HG03135 (cell line): ENCODE results near the gene SLA2.
A peak's percentile ranks its signal among the peaks of the same experiment; 100 is the strongest.
"Not testable (repeated sequence)": the region's sequence is repeated elsewhere in the genome, so short reads cannot be mapped to it uniquely, and the experiment has no call there.

Experiments
- ATAC-seq: cut with Tn5 transposase; IDR thresholded peaks from one replicate; pipeline ENCODE4 v1.9.1; 2021; ENCODE audit warnings: mild to moderate bottlenecking, moderate library complexity; ENCODE audit not compliant: unreplicated experiment

Gene SLA2

DNA sequence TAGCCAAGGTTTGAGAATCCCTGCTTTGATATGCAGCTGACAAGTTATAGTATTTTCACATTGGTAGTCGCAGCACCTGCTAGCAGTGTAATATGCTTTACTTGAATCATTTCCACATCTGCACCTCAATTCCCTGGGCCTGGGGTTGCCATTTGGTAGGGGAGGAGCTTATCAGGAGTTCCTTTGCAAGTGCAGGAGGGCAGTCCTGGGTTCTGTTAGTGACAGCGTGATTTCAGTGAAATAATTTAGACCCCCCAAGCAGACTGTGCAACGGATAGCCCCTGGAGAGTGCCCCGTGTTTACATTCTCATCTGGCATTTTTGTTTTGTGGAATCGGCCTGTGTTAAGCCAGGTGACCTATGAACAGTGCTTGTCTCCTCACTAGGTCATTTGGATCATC, 34.4 kb downstream of the SLA2 start:
- ATAC-seq: no peak

DNA sequence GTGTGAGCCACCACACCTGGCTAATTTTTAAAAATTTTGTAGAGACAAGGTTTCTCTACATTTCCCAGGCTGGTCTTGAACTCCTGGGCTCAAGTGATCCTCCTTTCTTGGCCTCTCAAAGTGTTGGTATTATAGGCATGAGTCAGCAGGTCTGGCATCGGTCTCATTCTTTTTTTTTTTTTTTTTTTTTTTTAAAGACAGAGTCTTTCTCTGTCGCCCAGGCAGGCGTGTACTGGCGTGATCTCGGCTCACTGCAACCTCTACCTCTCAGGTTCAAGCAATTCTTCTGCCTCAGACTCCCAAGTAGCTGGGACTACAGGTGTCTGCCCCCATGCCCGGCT, 37.6 kb downstream of the SLA2 start:
- not testable (repeated sequence) for ATAC-seq

DNA sequence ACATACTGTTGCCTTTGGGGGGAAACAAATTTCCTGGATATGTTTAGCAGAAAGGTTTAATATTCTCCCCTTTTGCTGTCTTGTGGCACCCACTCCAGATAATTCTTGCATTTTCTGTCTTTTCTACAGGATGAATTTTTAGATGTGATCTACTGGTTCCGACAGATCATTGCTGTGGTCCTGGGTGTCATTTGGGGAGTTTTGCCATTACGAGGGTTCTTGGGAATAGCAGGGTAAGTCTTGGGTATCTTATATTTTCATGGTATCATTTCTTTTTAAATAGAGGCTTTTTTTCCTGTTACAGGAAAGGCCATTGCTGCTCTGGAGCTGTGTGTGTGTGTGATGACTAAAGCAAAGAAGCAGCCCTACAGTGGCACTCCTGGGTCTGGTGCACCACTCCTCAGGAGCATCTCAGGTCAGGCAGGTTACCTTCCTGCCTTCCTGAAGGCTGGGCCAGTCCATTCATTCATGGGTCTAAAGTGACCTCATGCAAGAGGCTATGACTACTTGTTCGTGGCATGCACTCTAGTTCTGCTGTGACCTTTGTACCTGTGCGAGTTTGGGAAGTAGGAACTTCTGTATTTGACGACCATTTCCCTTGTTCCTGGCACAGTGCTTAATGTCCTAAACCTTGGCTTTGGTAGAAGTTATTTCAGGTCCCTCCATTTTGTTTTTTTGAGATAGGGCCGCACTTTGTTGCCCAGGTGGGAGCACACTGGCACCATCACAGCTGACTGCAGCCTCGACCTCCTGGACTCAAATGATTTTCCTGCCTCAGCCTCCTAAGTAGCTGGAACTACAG, 38.2 kb downstream of the SLA2 start:
- no peak for ATAC-seq

DNA sequence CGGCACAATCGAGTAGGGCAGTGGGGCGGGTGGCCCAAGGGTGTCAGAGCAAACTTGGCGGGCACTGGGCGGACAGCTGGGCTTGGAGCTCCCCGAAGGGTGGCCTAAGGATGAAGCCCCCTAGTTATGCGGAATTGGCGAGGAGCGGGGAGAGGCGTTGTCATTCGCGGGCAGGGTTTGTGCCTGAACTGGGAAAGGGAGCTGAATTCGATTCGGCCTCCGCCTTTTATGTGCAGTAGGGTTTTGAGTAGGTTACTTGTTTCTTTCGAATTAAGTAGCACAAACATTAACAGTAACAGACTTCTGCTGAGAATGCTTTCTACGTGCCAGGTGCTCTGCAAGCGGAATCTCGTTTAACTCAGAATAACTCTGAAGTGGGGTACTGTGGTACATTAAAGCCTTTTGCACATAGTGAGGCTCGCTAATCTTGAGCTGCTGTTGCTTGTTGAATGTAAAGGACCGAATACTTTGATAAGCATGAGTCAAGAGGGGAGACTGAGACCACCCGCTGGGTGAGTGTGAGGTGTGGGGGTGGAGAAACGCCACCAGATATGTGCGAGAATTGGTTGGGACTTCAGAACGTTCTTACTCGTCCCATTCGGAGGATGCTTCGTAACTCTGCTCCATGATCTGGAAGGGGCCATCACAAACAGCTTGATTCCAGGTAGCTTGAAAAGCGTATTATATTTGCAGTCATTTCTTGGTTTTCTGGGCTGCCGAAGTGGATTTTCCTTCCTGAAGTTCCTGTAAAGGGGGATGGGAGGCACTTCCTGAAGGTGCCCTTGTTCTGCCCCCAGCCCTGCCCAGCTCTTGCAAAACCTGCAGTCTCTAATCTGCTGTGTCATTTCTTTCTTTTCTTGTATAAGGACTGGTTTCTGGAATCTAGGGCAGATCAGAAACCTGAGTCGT, 39.6 kb downstream of the SLA2 start:
- peak; percentile 16 for ATAC-seq

DNA sequence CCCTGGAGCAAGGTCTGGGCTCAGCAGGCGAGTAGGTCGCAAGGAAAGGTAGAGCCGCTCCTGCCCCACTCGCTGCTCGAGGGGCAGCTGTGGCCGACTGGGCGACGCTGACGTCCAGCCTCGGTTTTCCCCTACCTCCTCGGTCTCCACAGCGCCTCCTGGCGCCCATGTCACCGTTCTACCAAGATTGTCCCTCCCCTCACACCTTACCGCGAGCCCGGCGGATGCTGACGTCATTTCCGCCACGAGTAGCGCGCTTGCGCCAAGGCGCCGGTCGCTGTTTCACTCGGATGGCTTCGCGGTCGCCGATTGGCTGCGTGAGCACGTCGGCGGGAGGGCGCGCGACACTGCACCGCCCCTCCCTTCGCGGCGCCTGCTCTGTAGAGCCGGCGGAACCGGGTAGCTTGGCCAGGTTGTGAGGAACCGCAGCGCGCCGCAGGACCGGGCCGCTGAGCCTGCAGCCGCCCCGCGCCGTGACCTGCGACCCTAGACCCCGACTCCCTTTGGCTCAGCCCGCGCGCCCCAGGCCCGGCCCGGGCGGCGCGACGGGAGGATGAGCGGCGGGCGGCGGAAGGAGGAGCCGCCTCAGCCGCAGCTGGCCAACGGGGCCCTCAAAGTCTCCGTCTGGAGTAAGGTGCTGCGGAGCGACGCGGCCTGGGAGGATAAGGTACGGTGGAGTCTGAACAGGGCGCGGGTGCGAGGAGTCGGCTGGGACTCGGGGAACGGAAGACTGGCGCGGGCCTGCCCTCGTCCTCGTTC, 40.4 kb downstream of the SLA2 start, which contains the start of gene RAB5IF:
Gene RAB5IF, plus strand, starts transcription at position 381 of the 759 bp plus-strand sequence. Its CDS starts 173 bp downstream, at position 554.
- peak; percentile 83 for ATAC-seq

DNA sequence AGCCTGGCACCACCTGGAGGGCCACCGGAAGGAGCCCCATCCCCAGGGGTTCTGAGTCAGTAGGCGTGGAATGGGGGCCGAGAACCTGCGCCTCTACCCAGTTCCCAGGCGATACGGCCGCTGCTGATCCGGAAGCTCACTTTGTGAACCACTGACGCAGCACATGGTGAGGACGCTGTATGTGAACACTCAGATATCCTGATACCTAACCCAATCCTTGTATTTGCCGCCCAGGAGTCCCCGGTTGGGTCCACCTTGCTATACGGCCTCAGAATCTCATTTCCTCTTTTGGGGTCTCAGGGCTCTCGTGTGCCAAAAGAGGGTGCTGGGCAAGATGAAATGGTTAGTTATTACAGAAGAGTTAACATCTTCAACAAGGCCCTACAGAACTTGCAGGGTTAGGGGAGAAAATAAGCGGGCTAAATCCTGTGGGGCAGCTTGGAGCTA, 41.0 kb downstream of the SLA2 start:
- peak; percentile 38 for ATAC-seq

DNA sequence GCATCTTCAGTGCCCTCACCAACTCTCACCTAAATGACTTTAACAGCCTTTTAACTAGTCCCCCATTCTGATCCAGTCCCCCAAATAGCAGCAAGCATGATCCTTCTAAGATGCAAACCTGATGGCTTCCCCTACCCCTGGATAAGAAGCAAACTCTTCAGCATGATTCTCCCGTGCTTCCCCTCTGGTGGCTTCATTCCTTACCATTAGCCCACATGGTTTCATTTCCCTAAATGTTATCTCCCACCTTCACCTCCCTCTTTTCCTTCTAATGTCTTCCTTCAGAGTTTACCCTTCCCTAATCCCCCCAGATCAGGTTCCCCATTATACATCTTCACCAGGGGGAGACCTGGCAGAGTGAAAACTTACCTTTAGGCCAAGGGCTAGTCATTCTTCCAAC, 44.5 kb downstream of the SLA2 start:
- ATAC-seq: no peak

DNA sequence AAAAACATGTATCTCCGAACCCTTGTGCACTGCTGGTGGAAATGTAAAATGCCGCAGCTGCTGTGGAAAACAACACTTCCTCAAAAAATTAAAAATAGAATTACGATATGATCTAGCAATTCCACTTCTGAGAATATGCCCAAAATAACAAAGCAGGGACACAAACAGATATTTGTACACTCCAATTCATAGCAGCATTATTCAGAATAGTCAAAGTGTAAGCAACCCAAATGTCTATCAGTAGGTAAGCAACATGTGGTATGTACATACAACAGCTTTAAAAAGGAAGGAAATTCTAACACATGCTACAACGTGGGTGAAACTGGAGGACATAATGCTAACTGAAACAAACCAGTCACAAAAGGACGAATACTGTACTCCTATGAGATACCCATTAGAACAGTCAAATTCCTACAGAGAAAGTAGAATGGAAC, 46.1 kb downstream of the SLA2 start:
- no peak for ATAC-seq

DNA sequence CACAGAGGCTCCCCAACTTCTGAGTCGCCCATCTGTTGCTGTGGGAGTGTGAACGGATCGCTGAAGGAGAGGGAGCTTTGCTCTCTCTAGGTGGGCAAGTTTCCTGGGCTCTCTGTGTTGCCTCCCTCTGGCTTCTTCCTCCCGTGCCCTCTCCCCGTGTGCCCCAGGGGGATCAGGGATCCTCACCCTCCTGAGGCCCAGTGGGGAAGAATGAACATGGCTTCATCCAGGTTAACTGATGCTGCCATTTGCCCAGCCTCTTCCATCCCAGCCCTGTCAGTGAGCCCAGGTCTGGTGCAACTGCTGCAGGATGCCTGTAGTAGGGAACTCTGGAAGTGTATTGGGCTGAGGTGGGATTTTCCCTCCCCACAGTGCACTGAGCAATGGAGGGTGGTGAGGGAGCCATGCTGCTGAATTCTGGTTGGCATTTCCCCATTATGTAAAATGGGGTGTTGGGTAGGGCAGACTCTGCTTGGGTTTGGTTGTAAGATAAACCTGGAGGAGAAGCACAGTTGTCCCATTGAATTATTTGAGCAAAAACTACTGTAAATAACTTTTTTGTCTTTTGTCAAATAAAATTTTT, 52.6 kb downstream of the SLA2 start:
- ATAC-seq: no peak

DNA sequence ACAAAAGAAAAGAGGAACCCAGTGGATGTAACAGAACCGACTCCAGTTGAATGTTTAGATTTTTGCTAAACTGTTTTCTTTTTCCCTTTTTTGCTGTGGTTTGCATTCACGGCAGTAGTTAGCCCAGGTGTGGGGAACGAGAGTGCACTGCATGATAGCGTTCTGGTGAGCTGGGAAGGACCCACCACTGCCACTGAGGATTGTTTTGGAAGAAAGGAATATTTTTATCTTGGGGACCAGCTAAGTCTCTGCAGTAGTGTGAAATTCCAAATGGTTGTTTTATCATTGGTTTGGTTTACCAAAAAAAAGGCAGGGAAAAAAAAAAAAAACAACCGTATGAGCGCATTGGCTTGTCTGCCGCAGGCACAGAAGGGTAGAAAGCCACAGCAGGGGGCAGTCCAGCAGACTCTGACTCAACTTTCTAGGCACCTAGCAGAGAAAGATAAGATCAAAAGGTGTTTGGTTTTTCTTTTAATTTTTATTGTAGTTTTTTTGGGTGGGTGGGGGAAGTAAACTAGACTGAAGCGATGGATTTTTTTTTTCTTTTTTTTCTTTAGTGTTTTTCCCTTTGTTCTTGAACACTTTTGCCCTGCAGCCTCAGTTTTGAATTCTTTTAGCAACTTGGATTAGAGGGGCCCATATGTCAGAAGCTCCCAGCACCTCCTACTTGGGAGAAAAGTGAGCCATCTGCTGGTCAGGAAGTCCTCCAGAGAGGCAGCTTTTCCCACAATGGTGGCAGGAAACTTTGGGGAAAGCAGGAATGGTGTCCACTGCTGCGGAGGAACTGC, 53.9 kb downstream of the SLA2 start:
- no peak for ATAC-seq

DNA sequence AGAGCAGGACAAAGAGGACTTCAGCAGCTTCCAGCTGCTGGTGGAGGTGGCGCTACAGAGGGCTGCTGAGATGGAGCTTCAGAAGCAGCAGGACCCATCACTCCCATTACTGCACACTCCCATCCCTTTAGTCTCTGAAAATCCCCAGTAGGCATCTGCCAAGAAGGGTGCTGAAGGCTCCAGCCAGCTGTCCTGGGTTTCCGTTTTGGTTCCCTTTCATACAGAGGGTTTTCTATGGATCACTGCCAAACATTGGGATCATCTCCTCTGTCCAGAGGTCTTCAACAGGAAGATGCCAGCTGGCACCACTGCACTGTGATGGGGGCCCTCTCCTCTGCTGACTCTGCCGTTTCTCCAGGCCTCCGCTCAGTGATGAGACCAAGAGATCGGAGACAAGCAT, 54.7 kb downstream of the SLA2 start:
- ATAC-seq: no peak

DNA sequence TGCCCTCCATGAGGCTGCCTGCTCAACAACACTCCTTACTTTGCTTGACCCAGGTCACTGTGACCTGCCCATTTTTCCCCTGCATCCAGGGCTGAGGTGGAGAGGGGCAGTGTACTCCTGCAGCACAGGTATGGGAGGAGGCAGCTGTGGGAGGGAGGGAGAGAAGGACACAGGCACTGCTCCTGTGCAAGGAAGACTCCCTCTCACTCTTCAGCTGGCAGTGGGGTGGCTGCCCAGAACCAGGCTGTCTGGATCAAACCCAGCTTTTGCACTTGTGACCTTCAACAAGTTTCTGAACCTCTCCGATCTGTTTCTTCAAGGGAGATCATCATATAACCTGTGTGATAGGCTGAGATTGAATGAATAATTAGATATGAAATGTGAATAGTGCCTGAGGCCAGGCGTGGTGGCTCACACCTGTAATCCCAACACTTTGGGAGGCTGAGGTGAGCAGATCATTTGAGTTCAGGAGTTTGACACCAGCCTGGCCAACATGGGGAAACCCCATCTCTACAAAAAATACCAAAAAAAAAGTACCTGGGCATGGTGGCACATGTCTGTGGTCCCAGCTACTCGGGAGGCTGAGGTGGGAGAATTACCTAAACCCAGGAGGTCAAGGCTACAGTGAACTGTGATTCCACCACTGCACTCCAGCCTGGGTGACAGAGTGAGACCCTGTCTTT, 58.5 kb downstream of the SLA2 start:
- no peak for ATAC-seq

DNA sequence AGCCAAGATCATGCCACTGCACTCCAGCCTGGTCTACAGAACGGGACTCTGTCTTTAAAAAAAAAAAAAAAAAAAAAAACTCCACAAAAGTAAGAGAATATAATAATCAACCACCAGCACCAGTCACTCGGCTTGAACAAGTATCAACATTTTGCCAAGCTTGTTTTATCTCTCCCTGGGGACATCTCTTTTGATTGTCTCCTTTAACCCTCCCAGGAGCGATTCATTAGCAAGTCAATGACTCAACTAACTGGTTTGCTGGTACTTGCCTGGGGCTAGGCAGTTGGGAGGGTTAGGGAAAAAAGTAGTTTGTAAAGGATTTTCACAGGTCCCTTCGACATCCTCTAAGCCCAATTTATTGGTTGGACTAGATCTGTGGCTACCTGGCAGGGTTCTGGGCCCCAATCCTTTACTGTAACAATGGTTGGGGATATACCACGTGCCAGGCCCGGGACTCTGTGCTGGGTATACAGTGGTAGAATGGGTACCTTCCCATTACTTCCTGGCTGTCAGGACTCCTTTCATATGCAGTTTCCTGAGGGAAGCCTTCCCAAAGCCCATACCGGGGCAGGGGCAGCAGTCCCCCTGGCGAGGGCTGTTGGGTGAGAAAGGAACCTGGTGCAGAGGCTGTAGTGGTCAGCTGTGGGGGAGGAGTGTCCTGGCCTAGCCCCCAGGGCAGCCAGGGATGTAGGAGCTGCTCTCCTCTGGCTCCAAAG, 60.4 kb downstream of the SLA2 start:
- ATAC-seq: no peak

DNA sequence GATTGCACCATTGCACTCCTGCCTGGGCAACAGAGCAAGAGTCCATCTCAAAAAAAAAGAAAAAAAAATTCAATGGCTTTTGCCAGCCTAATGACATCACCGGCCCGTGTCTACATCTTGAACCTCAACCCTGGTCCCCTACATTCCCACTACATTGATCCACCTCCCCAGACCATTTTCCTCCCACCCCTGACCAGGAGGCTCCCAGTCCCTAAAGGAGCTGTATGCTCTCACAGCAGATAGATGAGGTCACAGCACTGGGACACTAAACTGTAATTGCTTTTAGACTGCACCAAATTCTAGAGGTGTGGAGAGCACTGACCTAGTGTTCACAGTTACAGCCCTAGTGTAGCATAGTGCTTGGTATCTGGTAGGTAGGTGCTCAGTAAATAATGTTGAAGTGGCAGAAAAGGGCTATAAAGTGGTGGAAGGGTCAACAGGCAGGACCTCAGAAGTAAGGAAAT, 61.9 kb downstream of the SLA2 start:
- no peak for ATAC-seq

DNA sequence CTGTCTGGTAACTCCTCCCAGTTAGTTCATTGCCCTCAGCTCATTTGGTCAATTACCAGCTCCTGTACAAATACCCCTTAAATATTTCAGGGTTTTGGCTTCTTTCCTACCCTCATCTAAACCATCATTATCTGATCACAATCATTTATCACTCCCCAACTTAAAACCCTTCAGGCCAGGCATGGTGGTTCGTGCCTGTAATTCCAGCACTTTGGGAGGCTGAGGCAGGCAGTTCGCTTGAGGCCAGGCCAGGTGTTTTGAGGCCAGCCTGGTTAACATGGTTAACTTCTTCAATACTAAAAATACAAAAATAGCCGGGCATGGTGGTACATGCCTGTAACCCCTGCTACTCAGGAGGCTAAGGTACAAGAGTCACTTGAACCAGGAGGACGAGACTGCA, 63.2 kb downstream of the SLA2 start:
- ATAC-seq: no peak

DNA sequence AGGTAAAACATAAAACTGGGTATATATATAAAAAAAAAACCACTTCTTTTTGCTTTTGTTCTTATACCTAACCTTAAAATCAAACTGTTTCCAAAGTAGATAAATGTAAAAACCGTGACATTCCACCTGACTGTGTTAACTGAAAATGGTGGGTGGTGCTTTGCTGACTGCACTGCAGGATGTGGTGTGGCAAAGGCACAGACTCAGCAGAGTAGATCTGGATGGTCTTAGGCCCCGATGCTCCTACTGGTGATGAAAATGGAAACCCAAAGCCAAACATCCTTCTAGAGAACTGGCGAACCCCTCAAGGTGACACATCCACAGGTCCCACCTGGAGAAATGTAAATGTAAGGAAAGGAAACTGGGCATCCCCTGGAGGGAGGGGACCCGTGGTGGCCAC, 63.7 kb downstream of the SLA2 start:
- no peak for ATAC-seq

DNA sequence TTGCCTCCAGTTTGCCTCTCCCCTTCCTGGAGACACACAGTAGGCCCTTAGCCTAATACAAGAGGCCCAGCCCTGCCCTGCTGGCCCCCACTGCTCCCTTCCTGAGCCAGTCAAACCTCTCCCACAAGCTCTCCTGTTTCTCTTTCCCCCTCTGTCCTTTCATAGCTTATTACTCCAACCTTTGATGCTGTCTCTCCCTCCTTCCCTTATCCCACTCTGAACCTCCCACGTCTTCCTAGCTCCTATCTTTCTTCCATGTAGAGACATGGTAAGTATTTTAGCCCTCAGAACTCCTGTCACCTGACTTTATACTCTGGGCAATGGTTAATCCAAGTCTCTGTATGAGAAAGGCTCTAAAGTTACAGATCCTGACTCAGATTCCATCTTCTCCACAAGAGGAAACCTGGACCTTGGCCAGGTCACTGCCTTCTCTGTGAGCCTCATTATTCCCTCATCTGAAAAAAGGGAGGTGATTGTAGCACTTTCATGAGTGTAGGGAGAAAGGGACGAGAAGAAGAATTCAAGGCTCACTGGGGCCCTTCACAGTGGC, 65.9 kb downstream of the SLA2 start:
- no peak for ATAC-seq

DNA sequence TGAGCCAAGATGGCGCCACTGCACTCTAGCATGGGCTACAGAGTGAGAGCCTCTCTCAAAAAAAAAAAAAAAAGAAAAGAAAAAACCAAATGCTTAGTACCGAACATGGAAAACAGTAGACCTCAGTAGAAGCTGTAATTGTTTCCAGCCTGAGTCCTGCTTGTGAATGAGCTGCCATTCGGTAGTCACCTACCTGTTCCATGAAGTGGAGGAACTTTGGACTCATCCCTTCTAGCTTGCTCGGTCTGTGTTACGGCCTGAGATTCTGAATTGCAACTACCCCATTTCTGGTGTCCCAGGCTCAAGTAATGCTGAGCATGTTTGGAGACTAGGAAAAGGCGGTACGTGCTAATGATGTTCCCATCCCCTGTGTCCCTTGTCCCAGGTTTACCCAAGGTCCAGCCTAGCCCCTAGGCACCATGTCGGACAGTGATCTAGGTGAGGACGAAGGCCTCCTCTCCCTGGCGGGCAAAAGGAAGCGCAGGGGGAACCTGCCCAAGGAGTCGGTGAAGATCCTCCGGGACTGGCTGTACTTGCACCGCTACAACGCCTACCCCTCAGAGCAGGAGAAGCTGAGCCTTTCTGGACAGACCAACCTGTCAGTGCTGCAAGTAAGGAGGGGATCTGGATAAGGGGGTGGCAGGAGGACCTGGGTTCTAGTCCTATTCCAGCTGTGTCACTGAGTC, 67.5 kb downstream of the SLA2 start:
- ATAC-seq: no peak
